ENCODE data around the gene PI4K2B.
"Not testable (repeated sequence)": the region's sequence is repeated elsewhere in the genome, so short reads cannot be mapped to it uniquely, and the experiment has no call there.

PI4K2B gene

DNA sequence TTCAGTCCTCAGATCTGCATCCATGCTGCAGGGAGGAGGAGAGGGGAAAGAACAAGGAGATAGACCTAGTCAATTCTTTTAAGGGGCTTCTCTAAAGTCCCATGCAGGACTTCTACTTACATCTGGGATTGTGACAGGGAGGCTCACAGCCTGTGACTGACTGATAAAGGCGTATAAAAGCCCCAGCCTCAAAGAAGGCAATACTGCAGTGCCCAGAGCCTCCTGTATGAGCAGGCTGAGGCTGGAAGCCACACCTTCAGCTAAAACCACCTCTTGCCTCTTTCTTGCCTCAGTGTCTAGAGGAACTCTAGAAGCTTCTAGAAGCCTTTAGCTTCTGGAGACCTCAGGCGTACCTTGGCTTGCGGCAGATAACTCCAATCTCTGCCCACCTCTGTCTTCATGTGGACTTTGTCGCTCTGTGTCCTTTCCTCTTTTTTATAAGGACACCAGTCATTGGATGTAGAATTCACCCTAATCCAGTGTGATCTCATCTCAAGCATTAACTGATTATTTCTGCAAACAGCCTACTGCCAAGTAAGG, 72.8 kb downstream of the PI4K2B start:
- no peak for DNase-seq (ENCODE audit: low spot score)

DNA sequence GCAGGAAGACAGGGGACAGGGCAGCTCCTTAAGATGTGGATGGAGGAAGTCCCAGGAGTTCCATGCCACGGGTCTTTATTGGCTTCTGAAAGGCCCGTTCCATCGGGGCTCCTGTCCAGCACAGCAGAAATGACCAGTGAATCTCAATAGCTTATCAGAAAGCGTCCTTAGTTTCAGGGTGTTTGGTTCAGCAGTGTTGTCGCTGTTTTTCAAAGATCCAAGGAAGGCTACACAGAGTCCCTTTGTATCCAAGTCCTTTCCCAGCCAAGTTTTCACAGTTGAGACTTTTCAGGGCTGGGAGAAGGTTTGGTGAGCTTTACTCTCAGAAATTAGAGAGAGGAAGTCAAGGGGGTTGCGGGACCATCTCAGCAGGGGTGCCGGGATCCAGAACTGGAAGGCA, 73.8 kb downstream of the PI4K2B start:
- DNase-seq (ENCODE audit: low spot score): peak; percentile 63

DNA sequence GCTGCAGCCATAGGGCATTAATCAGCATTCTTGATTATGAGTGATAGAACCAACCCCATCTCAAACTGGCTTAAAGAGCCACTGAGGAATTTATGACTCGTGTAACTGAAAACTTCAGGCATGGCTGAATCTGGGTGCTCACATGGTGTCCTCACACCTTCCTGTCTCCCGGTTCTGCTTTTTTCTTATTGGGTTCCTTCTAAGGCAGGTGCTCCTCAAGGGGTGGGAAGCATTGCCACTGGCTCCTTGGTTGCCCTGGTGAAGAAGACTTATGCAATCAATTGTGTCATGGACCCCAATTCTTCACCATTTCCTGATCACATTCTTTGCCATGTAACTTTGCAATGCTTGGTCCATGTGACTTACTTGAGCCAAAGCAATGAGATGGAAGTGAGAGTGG, 74.5 kb downstream of the PI4K2B start:
- DNase-seq (ENCODE audit: low spot score): no peak

DNA sequence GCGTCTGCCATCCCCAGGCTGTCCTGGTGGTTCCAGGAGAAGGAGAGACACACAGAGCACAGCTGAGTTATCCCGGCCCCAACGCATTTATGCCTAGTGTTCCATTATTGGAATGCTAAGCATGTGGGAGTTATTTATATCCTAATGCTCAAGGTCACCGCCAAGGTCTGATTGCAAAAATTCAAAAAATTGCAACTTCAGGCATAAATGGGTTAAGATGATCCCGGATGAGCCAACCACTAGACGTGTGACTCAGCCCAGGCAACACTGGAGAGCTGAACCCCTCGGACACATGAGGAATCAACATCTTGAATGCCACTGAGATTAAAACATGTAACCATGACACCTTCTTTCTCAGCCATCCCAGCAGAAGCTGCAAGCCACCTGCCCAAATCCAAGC, 74.9 kb downstream of the PI4K2B start:
- no peak for DNase-seq (ENCODE audit: low spot score)

DNA sequence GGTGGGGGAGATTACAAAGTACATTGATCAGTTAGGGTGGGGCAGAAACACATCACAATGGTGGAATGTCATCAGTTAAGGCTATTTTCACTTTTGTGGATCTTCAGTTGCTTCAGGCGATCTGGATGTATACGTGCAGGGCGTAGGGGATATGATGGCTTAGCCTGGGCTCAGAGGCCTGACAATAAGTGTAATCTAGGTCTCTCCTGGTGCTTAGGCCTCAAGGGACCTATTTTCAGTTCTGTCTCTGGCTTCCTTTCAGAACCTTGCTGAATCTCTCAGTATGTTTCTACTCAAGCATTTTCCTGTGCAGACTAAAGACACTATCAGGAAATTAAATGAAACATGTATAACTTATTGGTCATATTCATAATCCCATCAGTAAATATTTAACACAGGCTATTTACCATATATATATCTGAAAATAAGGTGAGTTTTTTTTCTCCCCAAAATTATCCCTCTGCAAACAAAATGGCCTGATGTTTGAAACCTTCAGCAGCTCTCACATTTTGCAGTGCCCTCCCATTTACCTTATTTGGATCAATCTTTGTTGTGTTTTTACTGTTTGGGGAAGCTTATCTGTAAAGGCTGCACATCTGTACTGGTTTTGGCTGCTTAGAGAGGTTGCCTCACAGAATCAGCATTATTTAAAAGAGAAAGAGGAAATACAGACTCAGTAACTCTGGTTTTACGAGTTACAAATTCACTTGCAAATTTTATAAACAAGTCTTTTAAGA, 76.4 kb downstream of the PI4K2B start:
- no peak for DNase-seq (ENCODE audit: low spot score)

DNA sequence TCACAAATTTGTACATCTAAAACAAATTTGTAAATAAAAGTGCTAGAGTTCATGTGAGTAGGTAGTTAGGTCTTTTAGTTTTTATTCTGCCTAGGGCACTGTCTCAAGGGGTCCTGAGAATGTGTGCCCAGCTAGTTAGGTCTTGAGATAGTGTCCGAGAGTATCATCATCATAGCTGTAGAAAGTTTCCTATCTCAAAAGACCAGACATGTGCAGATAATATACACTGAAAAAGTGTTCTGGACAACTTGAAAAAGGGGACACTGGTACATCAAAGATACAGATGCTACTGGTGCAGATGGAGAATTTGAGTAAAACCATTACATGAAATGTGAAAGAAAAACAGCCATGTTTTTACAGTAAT, 77.0 kb downstream of the PI4K2B start:
- DNase-seq (ENCODE audit: low spot score): no peak

DNA sequence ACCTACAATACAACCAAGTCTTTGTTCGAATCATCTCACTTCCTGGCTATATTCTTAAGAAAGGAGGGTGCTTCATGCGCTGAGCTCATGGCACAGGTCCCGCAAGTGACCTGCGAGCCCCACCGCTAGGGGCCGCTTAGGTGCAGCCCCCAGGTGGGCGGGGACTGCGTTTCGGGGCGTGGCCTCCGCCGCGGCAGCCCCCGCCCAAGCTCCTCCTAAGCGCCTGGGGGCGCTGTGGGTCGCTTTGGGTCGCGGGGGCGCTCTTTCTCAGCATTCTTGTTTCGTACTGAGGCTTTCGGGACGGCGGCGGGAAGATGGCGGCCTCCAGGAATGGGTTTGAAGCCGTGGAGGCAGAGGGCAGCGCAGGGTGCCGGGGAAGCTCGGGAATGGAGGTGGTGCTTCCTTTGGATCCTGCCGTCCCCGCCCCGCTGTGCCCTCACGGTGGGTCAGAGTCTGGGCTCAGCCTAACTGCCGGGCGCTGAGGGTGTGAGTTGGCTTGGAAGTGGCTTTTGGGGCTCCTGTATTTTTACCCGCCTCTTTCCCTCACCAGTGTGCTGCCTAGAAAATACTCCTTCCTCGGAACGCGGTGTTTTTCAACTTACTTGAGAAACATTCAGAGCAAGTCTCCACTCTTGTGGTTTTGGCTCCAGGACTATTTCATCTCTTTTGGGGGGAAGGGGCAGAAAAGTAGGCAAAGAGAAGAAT, 78.8 kb downstream of the PI4K2B start, which contains the start of gene ZCCHC4:
Gene ZCCHC4, plus strand, starts transcription at position 279 of the 705 bp plus-strand sequence. Its CDS starts 36 bp downstream, at position 315.
- DNase-seq (ENCODE audit: low spot score): peak; percentile 89

DNA sequence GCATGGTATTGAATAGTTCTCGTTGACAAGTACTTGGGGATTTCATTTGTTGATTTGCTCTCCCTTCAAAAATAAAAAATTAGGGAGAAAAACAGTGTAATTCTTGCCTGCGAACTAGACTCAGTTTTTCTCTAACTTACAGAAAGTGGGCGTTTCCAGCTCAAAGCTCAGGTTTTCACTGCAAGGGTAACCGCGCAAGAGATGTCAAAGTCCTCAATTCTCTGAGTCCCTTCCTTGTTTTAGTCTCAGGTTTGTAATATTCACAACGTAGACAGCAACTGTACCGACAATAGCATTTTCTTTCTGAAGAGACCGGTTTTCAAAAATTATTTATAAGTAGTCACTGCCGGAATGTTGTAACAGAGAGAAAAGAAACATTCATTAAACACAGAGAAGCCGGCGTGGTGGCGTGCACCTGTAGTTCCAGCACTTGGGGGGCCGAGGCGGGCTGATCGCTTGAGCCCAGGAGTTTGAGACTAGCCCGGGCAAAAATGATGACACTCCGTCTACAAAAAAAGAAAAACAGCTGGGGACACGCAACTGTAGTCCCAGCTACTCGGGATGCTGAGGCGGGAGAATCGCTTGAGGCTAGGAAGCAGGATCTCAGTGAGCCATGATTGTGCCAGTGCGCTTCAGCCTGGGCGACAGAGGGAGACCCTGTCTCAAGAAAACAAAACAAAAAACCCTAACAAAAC, 79.5 kb downstream of the PI4K2B start:
- no peak for DNase-seq (ENCODE audit: low spot score)

DNA sequence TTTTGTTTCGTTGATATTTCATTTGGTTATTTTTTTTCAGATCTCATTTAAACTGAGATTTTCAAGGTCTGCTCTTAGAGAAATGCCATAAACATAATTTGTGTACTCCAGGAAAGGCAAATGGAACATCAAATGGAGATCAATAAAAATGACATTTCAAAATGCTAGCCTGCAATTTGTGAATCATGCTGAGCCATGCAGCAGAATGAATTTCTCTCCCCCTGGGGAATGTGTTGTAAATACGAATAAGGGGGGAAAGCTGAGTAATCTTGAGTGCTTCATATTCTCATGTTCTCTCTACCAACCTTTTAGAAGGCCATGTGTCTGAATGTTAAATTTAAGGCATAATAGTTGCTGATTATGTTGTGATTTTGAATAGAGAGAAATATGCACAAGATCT, 86.5 kb downstream of the PI4K2B start:
- no peak for DNase-seq (ENCODE audit: low spot score)

DNA sequence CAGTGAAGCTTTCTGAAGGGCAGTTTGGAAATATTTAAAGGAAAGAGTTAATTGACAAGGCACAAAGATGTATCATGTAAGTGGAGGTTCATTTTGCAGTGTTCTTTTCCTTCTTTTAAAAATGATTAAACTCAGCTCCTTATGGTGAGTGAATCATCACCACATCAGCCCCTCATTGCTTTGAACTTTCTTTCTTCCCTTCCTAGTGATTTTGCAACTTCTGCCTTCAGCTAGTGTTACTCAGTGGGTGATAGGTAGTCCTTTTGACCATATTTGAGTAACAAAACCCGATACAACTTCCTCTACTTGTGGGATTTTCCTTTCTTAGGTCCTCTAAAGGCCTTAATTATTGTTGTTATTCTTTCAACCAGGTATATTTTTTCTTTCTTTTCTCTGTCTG, 86.9 kb downstream of the PI4K2B start:
- no peak for DNase-seq (ENCODE audit: low spot score)

DNA sequence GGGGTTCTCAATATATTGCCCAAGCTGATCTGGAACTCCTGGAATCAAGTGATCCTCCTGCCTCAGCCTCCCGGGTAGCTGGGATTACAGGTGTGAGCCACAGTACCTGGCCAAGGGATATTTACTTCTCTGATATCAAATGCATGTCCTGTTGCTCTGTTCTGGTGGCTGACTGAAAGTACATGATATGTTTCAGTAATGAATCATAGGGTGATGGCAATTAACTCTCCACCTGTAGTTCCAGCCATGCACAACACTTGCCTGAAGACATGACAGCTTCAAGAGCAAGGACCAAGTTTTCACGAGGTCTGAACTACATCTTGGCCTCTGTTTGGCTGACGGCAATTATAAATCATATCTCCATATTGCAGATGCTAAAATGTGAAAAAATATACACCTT, 87.9 kb downstream of the PI4K2B start:
- DNase-seq (ENCODE audit: low spot score): no peak

DNA sequence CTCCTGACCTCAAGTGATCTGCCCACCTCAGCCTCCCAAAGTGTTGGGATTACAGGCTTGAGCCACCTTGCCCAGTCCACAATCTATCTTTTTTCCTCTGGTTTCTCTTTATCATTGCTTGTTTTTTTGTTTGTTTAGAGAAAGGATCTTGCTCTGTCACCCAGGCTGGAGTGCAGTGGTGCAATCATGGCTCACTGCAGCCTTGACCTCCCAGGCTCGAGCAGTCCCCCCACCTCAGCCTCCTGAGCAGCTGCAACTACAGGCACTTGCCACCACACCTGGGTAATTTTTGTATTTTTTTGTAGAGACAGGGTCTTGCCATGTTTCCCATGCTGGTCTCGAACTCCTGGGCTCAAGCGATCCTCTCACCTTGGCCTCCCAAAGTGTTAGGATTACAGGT, 94.6 kb downstream of the PI4K2B start:
- DNase-seq (ENCODE audit: low spot score): not testable (repeated sequence)

Measured in Ammon's horn (tissue), 1 donor.